ENCODE results near the gene SLAMF7. TPM values are rescaled to one million over a fixed set of nuclear protein-coding genes. Genes with fewer than 3 reads are reported as not detected.
"Not testable (repeated sequence)": the region's sequence is repeated elsewhere in the genome, so short reads cannot be mapped to it uniquely, and the experiment has no call there.

Gene SLAMF7, protein sequence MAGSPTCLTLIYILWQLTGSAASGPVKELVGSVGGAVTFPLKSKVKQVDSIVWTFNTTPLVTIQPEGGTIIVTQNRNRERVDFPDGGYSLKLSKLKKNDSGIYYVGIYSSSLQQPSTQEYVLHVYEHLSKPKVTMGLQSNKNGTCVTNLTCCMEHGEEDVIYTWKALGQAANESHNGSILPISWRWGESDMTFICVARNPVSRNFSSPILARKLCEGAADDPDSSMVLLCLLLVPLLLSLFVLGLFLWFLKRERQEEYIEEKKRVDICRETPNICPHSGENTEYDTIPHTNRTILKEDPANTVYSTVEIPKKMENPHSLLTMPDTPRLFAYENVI
- 1 to 10 TPM; 4.9 to 7.0 TPM for total RNA-seq

DNA sequence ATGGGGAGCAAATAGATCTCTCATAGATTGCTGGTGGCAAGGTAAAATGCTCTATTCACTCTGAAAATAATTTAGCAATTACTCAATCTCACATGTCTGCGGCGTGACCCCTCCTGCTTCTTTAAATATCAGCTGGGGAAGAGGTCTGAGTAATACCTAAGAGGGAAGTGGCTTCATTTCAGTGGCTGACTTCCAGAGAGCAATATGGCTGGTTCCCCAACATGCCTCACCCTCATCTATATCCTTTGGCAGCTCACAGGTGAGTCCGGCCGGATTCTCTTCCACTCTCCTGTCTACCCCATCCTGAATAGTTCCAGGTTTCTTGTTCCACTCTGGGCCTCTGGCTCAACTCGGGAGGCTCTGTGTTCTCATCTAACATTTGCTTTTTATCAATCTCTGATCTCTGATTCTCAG is at the start of gene SLAMF7:
Gene SLAMF7 (plus strand): TSS at position 150 of the 414 bp plus-strand sequence. CDS start 55 bp downstream, at position 205.
- TF ChIP-seq, protein P1, sequence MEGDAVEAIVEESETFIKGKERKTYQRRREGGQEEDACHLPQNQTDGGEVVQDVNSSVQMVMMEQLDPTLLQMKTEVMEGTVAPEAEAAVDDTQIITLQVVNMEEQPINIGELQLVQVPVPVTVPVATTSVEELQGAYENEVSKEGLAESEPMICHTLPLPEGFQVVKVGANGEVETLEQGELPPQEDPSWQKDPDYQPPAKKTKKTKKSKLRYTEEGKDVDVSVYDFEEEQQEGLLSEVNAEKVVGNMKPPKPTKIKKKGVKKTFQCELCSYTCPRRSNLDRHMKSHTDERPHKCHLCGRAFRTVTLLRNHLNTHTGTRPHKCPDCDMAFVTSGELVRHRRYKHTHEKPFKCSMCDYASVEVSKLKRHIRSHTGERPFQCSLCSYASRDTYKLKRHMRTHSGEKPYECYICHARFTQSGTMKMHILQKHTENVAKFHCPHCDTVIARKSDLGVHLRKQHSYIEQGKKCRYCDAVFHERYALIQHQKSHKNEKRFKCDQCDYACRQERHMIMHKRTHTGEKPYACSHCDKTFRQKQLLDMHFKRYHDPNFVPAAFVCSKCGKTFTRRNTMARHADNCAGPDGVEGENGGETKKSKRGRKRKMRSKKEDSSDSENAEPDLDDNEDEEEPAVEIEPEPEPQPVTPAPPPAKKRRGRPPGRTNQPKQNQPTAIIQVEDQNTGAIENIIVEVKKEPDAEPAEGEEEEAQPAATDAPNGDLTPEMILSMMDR (IDR thresholded peaks at IDR 0.05): no peak
- Histone ChIP-seq H3K9ac (ENCODE audit: low read depth in 2 of 2, low read length in 2 of 2) (peak within 1 kb of the TSS in 1 of 2 donors; percentile 26), H3K27ac (no peak within 1 kb of the TSS), H3K36me3 (no peaks in the 10 kb centered on the region), H3K4me1 (no peaks in the 10 kb centered on the region), H3K27me3 (no peaks in the 10 kb centered on the region), H3K4me3 (peak within 1 kb of the TSS; percentile 5), H3K9me3 (no peaks in the 10 kb centered on the region)
- DNase-seq: no peak
- intact Hi-C loops (cut with DNase I): no loop called here

DNA sequence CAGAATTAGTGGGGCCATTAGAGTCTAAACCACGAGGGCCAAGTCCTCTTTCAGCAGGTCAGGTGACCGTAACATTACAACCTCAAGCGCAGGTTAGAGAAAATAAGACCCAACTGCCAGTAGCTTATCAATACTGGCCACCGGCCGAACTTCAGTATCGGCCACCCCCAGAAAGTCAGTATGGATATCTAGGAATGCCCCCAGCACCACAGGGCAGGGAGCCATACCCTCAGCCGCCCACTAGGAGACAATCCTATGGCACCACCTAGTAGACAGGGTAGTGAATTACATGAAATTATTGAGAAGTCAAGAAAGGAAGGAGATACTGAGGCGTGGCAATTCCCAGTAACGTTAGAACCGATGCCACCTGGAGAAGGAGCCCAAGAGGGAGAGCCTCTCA is 46.7 kb upstream of the SLAMF7 start:
- H3K36me3 ChIP-seq; DNase-seq; H3K27ac ChIP-seq; H3K9me3 ChIP-seq; H3K4me1 ChIP-seq; H3K9ac ChIP-seq (ENCODE audit: low read depth in 2 of 2, low read length in 2 of 2); H3K4me3 ChIP-seq; intact Hi-C loops (cut with DNase I); H3K27me3 ChIP-seq: not testable (repeated sequence)

DNA sequence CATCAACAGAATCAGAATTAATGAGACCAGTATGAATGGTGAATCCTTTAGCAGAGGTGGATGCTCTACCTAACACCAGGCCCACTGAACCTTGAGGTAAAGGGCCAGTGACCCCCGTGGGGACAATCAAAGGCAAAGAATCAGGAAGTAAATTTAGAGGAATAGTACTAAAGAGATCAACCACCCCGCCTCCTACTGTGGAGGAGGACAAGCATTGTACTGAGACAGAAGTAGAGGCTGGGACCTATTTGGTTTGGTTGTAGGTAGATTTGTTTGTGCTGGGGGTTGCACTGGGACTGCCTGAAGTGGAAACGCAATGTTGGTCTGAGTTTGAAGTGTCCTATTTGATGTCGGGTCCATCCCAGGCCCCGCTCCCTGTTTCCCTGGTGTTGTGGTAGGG is 36.9 kb upstream of the SLAMF7 start:
- no peak overlapping the region for H3K27ac ChIP-seq
- DNase-seq: no peak
- no peaks in the 10 kb centered on the region for H3K9me3 ChIP-seq
- H3K4me3 ChIP-seq: no peak overlapping the region
- no peaks in the 10 kb centered on the region for H3K36me3 ChIP-seq
- intact Hi-C loops (cut with DNase I): no loop called here
- no peaks in the 10 kb centered on the region for H3K4me1 ChIP-seq
- TF ChIP-seq, protein P1 (IDR thresholded peaks at IDR 0.05): no peak
- H3K27me3 ChIP-seq: no peaks in the 10 kb centered on the region
- H3K9ac ChIP-seq (ENCODE audit: low read depth in 2 of 2, low read length in 2 of 2): no peak overlapping the region

DNA sequence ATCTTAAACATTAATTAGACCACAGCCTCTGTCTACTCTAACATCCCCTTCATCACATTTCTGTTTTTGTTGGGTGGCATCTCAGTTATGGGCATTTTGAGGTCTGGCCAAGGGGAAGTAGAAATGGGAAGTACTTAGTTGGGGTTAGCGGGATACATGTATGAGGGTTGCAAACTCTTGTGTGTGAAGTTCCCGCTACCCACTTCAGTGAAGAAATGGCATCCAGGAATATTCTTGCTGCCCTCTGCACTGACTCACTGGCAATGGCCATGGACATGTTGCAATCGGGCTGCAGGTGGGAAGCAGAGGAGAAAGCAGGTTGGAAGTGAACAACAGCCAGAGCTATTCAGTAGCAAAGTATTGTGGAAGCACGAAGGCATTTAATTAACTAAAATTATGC is 34.8 kb upstream of the SLAMF7 start:
- Histone ChIP-seq H3K27me3 (no peaks in the 10 kb centered on the region), H3K4me3 (no peak overlapping the region), H3K9me3 (no peaks in the 10 kb centered on the region), H3K36me3 (no peaks in the 10 kb centered on the region), H3K27ac (no peak overlapping the region), H3K9ac (ENCODE audit: low read depth in 2 of 2, low read length in 2 of 2) (no peak overlapping the region), H3K4me1 (no peaks in the 10 kb centered on the region)
- no peak for DNase-seq
- TF ChIP-seq, protein P1 (IDR thresholded peaks at IDR 0.05): no peak
- intact Hi-C loops (cut with DNase I): no loop called here

DNA sequence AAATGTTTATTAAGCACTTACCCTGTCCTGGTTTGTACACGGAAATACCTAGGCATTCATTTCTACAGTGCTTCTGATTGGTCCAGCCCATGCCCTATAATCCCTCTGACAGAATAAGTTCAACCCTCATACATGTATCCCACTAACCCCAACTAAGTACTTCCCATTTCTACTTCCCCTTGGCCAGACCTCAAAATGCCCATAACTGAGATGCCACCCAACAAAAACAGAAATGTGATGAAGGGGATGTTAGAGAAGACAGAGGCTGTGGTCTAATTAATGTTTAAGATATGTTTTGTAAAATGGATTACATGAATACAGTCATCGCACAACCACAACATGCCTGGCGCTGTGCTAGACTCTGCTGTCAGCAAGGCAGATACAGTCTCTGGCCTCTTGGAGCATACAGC is 33.8 kb upstream of the SLAMF7 start:
- H3K9ac ChIP-seq (ENCODE audit: low read depth in 2 of 2, low read length in 2 of 2); intact Hi-C loops (cut with DNase I); H3K27ac ChIP-seq: not testable (repeated sequence)

DNA sequence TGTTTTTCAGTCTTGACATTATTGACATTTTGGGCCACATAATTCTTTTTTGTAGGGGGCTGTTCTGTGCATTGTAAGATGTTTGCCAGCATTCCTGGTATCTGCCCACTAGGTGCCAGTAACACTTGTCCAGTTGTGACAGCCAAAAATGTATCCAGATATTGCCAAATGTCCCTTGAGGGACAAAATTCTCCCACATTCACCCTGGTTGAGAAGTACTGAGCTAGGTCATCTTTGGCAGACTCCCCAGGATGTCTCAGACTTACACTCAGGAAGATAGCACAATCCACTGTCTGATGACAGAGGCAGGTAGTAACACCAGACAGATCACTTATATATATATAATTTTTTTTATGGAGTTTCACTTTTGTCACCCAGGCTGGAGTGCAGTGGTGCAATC is 33.3 kb upstream of the SLAMF7 start:
- H3K9me3 ChIP-seq: no peaks in the 10 kb centered on the region
- no peak overlapping the region for H3K27ac ChIP-seq
- no peaks in the 10 kb centered on the region for H3K36me3 ChIP-seq
- H3K27me3 ChIP-seq: no peaks in the 10 kb centered on the region
- no peak overlapping the region for H3K4me3 ChIP-seq
- H3K4me1 ChIP-seq: no peaks in the 10 kb centered on the region
- intact Hi-C loops (cut with DNase I): no loop called here
- TF ChIP-seq, protein P1 (IDR thresholded peaks at IDR 0.05): no peak
- H3K9ac ChIP-seq (ENCODE audit: low read depth in 2 of 2, low read length in 2 of 2): no peak overlapping the region
- DNase-seq: no peak

More for the DNA sequence above, 33.8 kb upstream of the SLAMF7 start:
- not testable (repeated sequence) for H3K4me1 ChIP-seq, DNase-seq, H3K4me3 ChIP-seq, H3K36me3 ChIP-seq, H3K27me3 ChIP-seq, H3K9me3 ChIP-seq

Measured in colonic mucosa (tissue), 4 donors.